Omental fat pad (tissue), 4 donors: ENCODE data around the gene HACD4. TPM values are rescaled to one million over a fixed set of nuclear protein-coding genes. Genes with fewer than 3 reads are reported as not detected.

Experiments used
- ATAC-seq: fragments of 150-250 bp; one replicate; pipeline ENCODE4 v1.9.1; 2016; ENCODE audit warnings: mild to moderate bottlenecking, moderate library complexity; ENCODE audit not compliant: low FRiP score
- DNase-seq: peaks from one replicate; pipeline ENCODE4 v3.0.0-alpha.2; 2019; ENCODE audit warnings: low spot score
- total RNA-seq, 4 donors: library from RNA; depleted of rRNA; stranded (reverse); fragments of >200 nt; gene quantifications; one replicate each; pipeline ENCODE4 v1.1.0, GENCODE V29; 2016
- TF ChIP-seq, protein P1 (sequence below), 3 donors: fragments of 450-650 bp; IDR thresholded peaks; one replicate each; pipeline ENCODE4 v1.5.1; 2016 to 2017; ENCODE audit warnings: antibody characterized with exemption in 3 of 3, mild to moderate bottlenecking in 3 of 3, moderate library complexity in 2 of 3

Gene HACD4
- total RNA-seq, 4 donors from 2014 or later = 4.1 to 6.6 (median 5.1) TPM

DNA sequence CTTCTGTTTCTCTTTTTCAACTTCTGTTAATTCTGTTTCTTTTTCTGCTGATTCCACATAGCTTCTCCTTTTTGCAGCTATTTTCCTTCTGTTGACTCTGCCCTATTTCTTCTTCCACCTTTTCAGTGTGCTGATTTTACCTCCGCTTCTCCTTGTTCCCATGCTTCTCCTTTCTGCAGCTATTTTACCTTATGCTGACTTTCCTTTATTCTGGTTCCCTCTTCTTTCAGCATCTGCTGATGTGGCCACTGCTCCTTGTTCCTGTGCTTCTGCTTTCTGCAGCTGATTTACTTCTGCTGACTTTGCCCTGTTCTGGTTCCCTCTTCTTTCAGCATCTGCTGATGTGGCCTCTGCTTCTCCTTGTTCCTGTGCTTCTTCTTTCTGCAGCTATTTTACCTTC is 58.8 kb downstream of the HACD4 start:
- DNase-seq = no peak
- TF ChIP-seq, protein P1, sequence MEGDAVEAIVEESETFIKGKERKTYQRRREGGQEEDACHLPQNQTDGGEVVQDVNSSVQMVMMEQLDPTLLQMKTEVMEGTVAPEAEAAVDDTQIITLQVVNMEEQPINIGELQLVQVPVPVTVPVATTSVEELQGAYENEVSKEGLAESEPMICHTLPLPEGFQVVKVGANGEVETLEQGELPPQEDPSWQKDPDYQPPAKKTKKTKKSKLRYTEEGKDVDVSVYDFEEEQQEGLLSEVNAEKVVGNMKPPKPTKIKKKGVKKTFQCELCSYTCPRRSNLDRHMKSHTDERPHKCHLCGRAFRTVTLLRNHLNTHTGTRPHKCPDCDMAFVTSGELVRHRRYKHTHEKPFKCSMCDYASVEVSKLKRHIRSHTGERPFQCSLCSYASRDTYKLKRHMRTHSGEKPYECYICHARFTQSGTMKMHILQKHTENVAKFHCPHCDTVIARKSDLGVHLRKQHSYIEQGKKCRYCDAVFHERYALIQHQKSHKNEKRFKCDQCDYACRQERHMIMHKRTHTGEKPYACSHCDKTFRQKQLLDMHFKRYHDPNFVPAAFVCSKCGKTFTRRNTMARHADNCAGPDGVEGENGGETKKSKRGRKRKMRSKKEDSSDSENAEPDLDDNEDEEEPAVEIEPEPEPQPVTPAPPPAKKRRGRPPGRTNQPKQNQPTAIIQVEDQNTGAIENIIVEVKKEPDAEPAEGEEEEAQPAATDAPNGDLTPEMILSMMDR (IDR thresholded peaks at IDR 0.05) = no peak
- ATAC-seq = no peak

DNA sequence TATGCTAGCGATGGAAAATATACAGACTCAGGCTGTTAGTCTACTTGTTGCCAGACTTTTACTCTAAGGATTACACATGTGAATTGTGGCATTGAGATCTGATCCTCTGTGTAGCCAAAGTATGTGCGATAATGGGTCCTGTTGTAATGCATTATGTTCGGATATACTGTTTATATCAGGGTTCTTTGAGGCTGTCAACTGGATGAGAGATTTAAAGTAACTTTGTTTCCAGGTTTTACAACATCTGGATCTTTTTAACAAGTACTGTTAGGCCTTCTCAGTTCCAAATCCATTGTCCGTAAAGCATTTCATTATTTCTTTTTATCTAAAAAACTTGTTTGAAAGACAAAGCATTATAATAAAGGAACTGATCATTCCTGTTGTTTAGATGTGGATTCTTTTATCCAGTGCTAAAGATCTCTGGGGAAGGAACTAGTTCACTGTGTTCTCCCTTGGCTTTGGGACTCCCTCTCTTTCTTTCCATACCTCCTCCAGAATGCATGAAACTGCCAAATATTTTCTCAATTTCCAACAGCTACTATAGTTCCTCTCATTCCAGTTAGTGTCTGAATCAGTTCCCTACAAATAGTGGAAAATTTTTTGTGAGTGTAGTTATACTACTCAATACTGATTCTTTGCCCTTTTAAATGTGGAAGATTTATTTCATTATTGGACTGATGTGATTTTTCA is 68.8 kb downstream of the HACD4 start:
- ATAC-seq = no peak

DNA sequence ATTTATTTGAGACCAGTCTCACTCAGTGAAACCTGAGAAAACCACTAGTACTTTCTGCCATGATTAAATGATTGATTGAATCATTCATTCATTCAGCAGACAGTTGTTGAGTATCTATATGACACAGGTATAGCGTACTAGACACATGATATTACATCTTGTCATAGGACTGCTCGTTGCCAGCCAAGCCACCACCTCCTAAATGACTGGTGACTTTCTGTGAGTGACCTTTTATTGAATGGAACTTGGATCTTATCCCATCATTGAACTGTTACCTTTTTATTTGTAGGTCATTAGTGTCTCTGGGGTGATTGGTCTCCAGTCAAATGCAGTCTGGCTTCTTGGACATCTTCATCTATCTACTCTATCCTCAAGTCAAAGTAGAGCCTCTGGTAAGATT is 80.7 kb downstream of the HACD4 start:
- DNase-seq = no peak
- TF ChIP-seq, protein P1 (IDR thresholded peaks at IDR 0.05) = no peak

More for the DNA sequence above, 68.8 kb downstream of the HACD4 start:
- TF ChIP-seq, protein P1 (IDR thresholded peaks at IDR 0.05) = no peak
- no peak for DNase-seq

More for the DNA sequence above, 80.7 kb downstream of the HACD4 start:
- ATAC-seq = no peak

Other genes starting within 250 kb of the HACD4 start
- not detected for gene IFNB1, start 46.3 kb upstream of the HACD4 start, total RNA-seq
- gene IFNW1, start 110.2 kb upstream of the HACD4 start, total RNA-seq = not detected
- not detected for gene IFNA21, start 135.0 kb upstream of the HACD4 start, total RNA-seq
- gene IFNA4, start 155.9 kb upstream of the HACD4 start, total RNA-seq = not detected
- not detected for gene IFNA7, start 170.6 kb upstream of the HACD4 start, total RNA-seq
- not detected for gene IFNA10, start 175.5 kb upstream of the HACD4 start, total RNA-seq
- not detected for gene IFNA16, start 185.7 kb upstream of the HACD4 start, total RNA-seq
- not detected for gene IFNA17, start 196.6 kb upstream of the HACD4 start, total RNA-seq
- not detected for gene IFNA14, start 208.4 kb upstream of the HACD4 start, total RNA-seq